HCT116 (cell line): ENCODE results near the gene KIRREL3. TPM values are rescaled to one million over a fixed set of nuclear protein-coding genes. Genes with fewer than 3 reads are reported as not detected.

Experiments used
- ATAC-seq: fragments of 200-7000 bp; cut with Tn5 transposase; 2 replicates; pipeline ENCODE4 v1.9.1; 2020; ENCODE audit warnings: mild to moderate bottlenecking, moderate library complexity
- BruUV-seq: library from RNA; stranded (reverse); fragments of 400-500 nt; replicated peaks from 2 replicates; lab custom pipeline; 2021; lab: Mats Ljungman, UMichigan
- CTCF ChIA-PET: fragments of 300-600 bp; sonication (Branson Sonifier 250); formaldehyde crosslinking; loops from one replicate; lab custom pipeline; 2021; ENCODE audit warnings: antibody characterized with exemption; lab: Charles Lee
- POLR2A ChIA-PET: fragments of 300-600, 350-600 bp; sonication (Branson Sonifier 250); formaldehyde crosslinking; loops from one replicate; lab custom pipeline; 2021; ENCODE audit warnings: antibody characterized with exemption; lab: Charles Lee
- RAD21 ChIA-PET, 2 experiments: fragments of 300-600 bp; sonication (Branson Sonifier 250); formaldehyde crosslinking; loops; one replicate each; lab custom pipeline; 2023; ENCODE audit warnings: low total read pairs in 2 of 2; ENCODE audit not compliant: uncharacterized antibody in 2 of 2, unreplicated experiment in 2 of 2, low non-redundant PET in 1 of 2; lab: Charles Lee
- DNase-seq: peaks from one replicate; pipeline ENCODE4 v3.0.0-alpha.2; 2010; ENCODE audit warnings: low read depth, low spot score
- H2AFZ ChIP-seq: fragments of 200-600 bp; shearing (Covaris generic), sonication (generic); 2 replicates; pipeline ENCODE4 v1.6.1; 2017; ENCODE audit warnings: low read depth, mixed run types, mixed read lengths, antibody characterized with exemption, low read length; ENCODE audit not compliant: poor library complexity, severe bottlenecking
- H3K27ac ChIP-seq: 2 replicates; pipeline ENCODE4 v1.5.1; 2012; ENCODE audit warnings: low read depth, low read length
- H3K27me3 ChIP-seq: fragments of 200-600 bp; sonication (generic); 2 replicates; pipeline ENCODE4 v1.6.1; 2016; ENCODE audit warnings: mixed run types, low read length, mixed read lengths; ENCODE audit not compliant: insufficient read depth
- H3K36me3 ChIP-seq, 2 experiments: fragments of 200-500 bp in 1 of 2; fragments of 200-600 bp in 1 of 2; sonication (Bioruptor generic) in 1 of 2; sonication (generic) in 1 of 2; 2 replicates each; pipeline versions ENCODE4 v1.5.1 to v1.6.1; 2014 to 2016; ENCODE audit warnings: low read length in 2 of 2, inconsistent platforms in 1 of 2, mixed read lengths in 1 of 2, mixed run types in 1 of 2; ENCODE audit not compliant: insufficient read depth in 2 of 2, control insufficient read depth in 1 of 2
- H3K4me1 ChIP-seq, 2 experiments: fragments of 200-600 bp in 1 of 2; sonication (generic) in 1 of 2; 2 replicates each; pipeline versions ENCODE4 v1.5.1 to v1.6.1; 2012 to 2017; ENCODE audit warnings: low read length in 2 of 2, inconsistent platforms in 1 of 2, mild to moderate bottlenecking in 1 of 2, mixed read lengths in 1 of 2, mixed run types in 1 of 2, moderate library complexity in 1 of 2; ENCODE audit not compliant: insufficient read depth in 2 of 2, control insufficient read depth in 1 of 2
- H3K4me2 ChIP-seq: fragments of 200-600 bp; sonication (generic); 2 replicates; pipeline ENCODE4 v1.6.1; 2017; ENCODE audit warnings: mixed run types, low read length, mixed read lengths
- H3K4me3 ChIP-seq, 2 experiments: fragments of 200-600 bp in 1 of 2; sonication (generic) in 1 of 2; replicated peaks in 1 of 2; 2 replicates each; pipeline ENCODE4 v1.5.1; 2011 to 2016; ENCODE audit warnings: low read length in 2 of 2, control low read depth in 1 of 2, low read depth in 1 of 2, mild to moderate bottlenecking in 1 of 2, mixed read lengths in 1 of 2, mixed run types in 1 of 2
- H3K79me2 ChIP-seq: fragments of 200-600 bp; sonication (generic); 2 replicates; pipeline ENCODE4 v1.6.1; 2017; ENCODE audit warnings: mild to moderate bottlenecking, mixed run types, low read length, moderate library complexity, mixed read lengths; ENCODE audit not compliant: insufficient read depth
- H3K9ac ChIP-seq: fragments of 200-600 bp; sonication (generic); 2 replicates; pipeline ENCODE4 v1.6.1; 2016; ENCODE audit warnings: low read length, mixed read lengths
- H3K9me2 ChIP-seq: fragments of 200-600 bp; sonication (generic), shearing (Covaris generic); 2 replicates; pipeline ENCODE4 v1.6.1; 2017; ENCODE audit warnings: mixed run types, mild to moderate bottlenecking, moderate library complexity; ENCODE audit not compliant: insufficient read depth
- H3K9me3 ChIP-seq, 2 experiments: fragments of 200-500 bp in 1 of 2; fragments of 200-600 bp in 1 of 2; sonication (Bioruptor generic) in 1 of 2; sonication (generic) in 1 of 2; 2 replicates each; pipeline ENCODE4 v1.6.1; 2014 to 2017; ENCODE audit warnings: low read length in 2 of 2, mixed read lengths in 2 of 2, inconsistent platforms in 1 of 2, low read depth in 1 of 2, mild to moderate bottlenecking in 1 of 2, mixed run types in 1 of 2, moderate library complexity in 1 of 2; ENCODE audit not compliant: control insufficient read depth in 1 of 2, insufficient read depth in 1 of 2
- H4K20me1 ChIP-seq: fragments of 200-600 bp; sonication (generic), shearing (Covaris generic); 2 replicates; pipeline ENCODE4 v1.6.1; 2017; ENCODE audit warnings: mixed run types, mild to moderate bottlenecking, moderate library complexity; ENCODE audit not compliant: insufficient read depth
- ATF3 ChIP-seq: IDR thresholded peaks from 2 replicates; pipeline ENCODE4 v1.6.1; 2012
- CBX3 ChIP-seq: IDR thresholded peaks from 2 replicates; pipeline ENCODE4 v1.6.1; 2012; ENCODE audit warnings: low read depth
- CEBPB ChIP-seq: IDR thresholded peaks from 2 replicates; pipeline ENCODE4 v1.6.1; 2012; ENCODE audit warnings: low read depth
- CTCF ChIP-seq, 3 experiments: fragments of 200-600 bp in 1 of 3; sonication (generic) in 1 of 3; IDR thresholded peaks in 2 of 3; conservative IDR thresholded peaks in 1 of 3; 2 replicates each; pipeline ENCODE4 v1.5.1; 2012 to 2017; ENCODE audit warnings: low read depth in 2 of 3, low read length in 2 of 3, antibody characterized with exemption in 1 of 3, borderline replicate concordance in 1 of 3, control low read depth in 1 of 3, mild to moderate bottlenecking in 1 of 3, mixed read lengths in 1 of 3, mixed run types in 1 of 3, moderate library complexity in 1 of 3; ENCODE audit not compliant: insufficient read depth in 1 of 3
- EGR1 ChIP-seq: IDR thresholded peaks from 2 replicates; pipeline ENCODE4 v1.6.1; 2012; ENCODE audit warnings: low read depth
- ELF1 ChIP-seq: IDR thresholded peaks from 2 replicates; pipeline ENCODE4 v1.6.1; 2012; ENCODE audit warnings: low read depth, borderline replicate concordance
- EZH2 ChIP-seq: fragments of 200-600 bp; sonication (generic); IDR thresholded peaks from 2 replicates; pipeline ENCODE4 v1.6.1; 2017; ENCODE audit warnings: antibody characterized with exemption, mixed run types
- EZH2phosphoT487 ChIP-seq: fragments of 200-600 bp; IDR thresholded peaks from 2 replicates; pipeline ENCODE4 v1.6.1; 2018; ENCODE audit warnings: antibody characterized with exemption, borderline replicate concordance
- FOSL1 ChIP-seq: IDR thresholded peaks from 2 replicates; pipeline ENCODE4 v1.6.1; 2012; ENCODE audit warnings: low read depth
- POLR2A ChIP-seq: IDR thresholded peaks from 2 replicates; pipeline ENCODE4 v1.7.0; 2011; ENCODE audit warnings: borderline replicate concordance; ENCODE audit not compliant: insufficient read depth, insufficient read length; ENCODE audit errors: extremely low read depth
- POLR2AphosphoS5 ChIP-seq: IDR thresholded peaks from 2 replicates; pipeline ENCODE4 v1.6.1; 2011; ENCODE audit warnings: mild to moderate bottlenecking, low read depth, low read length, moderate library complexity
- SIN3A ChIP-seq: IDR thresholded peaks from 2 replicates; pipeline ENCODE4 v1.6.1; 2012; ENCODE audit warnings: low read depth
- SP1 ChIP-seq: IDR thresholded peaks from 2 replicates; pipeline ENCODE4 v1.6.1; 2012; ENCODE audit warnings: low read depth
- SRF ChIP-seq: IDR thresholded peaks from 2 replicates; pipeline ENCODE4 v1.6.1; 2012; ENCODE audit warnings: low read depth
- TCF7L2 ChIP-seq: IDR thresholded peaks from 2 replicates; pipeline ENCODE4 v1.7.0; 2011; ENCODE audit warnings: borderline replicate concordance, inconsistent platforms; ENCODE audit not compliant: insufficient read depth, insufficient read length; ENCODE audit errors: extremely low read depth
- ZNF274 ChIP-seq: fragments of 200-500 bp; sonication (Bioruptor generic); IDR thresholded peaks from 2 replicates; pipeline ENCODE4 v1.6.1; 2014; ENCODE audit warnings: mild to moderate bottlenecking, low read depth, low read length, inconsistent platforms
- intact Hi-C: fragments of 100-400 bp; cut with micrococcal nuclease; formaldehyde crosslinking; loops from 2 replicates; pipeline ENCODE4 v1.10.0; 2022
- total RNA-seq: library from RNA; stranded (reverse); gene quantifications from one replicate; pipeline ENCODE4 v1.2.1, GENCODE V29; 2021; ENCODE audit not compliant: unreplicated experiment

KIRREL3 gene
- total RNA-seq, 1 experiment from 2014 or later = not detected

GRCh38 chr11:126417091-126417862 lies 583.3 kb downstream of the KIRREL3 start:
- H3K4me1 ChIP-seq = no peaks in the 10 kb centered on the region
- ChIA-PET POLR2A (no interaction called here), CTCF (no interaction called here), RAD21 (no interaction called here)
- H3K4me2 ChIP-seq = no peak overlapping the region
- no peaks in the 10 kb centered on the region for H3K9me3 ChIP-seq
- TF ChIP-seq EGR1 = no peak
- TF ChIP-seq CTCF (IDR thresholded peaks at IDR 0.05 in 2 of 3, conservative IDR thresholded peaks at IDR 0.05 in 1 of 3; ENCODE audit: borderline replicate concordance in 1 of 3, insufficient read depth in 1 of 3, low read depth in 2 of 3, low read length in 2 of 3) = no peak
- TF ChIP-seq SIN3A = no peak
- no peak for TF ChIP-seq ELF1
- TF ChIP-seq TCF7L2 = no peak
- TF ChIP-seq POLR2AphosphoS5 = no peak
- TF ChIP-seq ZNF274 = no peak
- no peak for TF ChIP-seq SRF
- no peak for TF ChIP-seq CBX3
- no peak for TF ChIP-seq FOSL1
- TF ChIP-seq CEBPB = no peak
- TF ChIP-seq EZH2phosphoT487 = no peak
- no peak for TF ChIP-seq ATF3
- TF ChIP-seq EZH2 = no peak
- TF ChIP-seq SP1 = no peak
- no peak for TF ChIP-seq POLR2A
- intact Hi-C loops = no loop called here
- H3K9ac ChIP-seq = no peak overlapping the region
- DNase-seq (no peak), ATAC-seq (no peak)
- no peaks in the 10 kb centered on the region for H3K79me2 ChIP-seq
- no peaks in the 10 kb centered on the region for H3K36me3 ChIP-seq
- no peaks in the 10 kb centered on the region for H4K20me1 ChIP-seq
- no peak overlapping the region for H3K27ac ChIP-seq
- no peak overlapping the region for H3K4me3 ChIP-seq
- BruUV-seq = no TSS peak
- H3K9me2 ChIP-seq = no peaks in the 10 kb centered on the region
- no peak overlapping the region for H2AFZ ChIP-seq
- no peaks in the 10 kb centered on the region for H3K27me3 ChIP-seq
